Measurements from ENCODE around the gene DAPK1. TPM values are rescaled to one million over a fixed set of nuclear protein-coding genes. Genes with fewer than 3 reads are reported as not detected.

DAPK1 gene
- total RNA-seq, 2 experiments from 2014 or later: 1.6 to 1.9 TPM

DNA sequence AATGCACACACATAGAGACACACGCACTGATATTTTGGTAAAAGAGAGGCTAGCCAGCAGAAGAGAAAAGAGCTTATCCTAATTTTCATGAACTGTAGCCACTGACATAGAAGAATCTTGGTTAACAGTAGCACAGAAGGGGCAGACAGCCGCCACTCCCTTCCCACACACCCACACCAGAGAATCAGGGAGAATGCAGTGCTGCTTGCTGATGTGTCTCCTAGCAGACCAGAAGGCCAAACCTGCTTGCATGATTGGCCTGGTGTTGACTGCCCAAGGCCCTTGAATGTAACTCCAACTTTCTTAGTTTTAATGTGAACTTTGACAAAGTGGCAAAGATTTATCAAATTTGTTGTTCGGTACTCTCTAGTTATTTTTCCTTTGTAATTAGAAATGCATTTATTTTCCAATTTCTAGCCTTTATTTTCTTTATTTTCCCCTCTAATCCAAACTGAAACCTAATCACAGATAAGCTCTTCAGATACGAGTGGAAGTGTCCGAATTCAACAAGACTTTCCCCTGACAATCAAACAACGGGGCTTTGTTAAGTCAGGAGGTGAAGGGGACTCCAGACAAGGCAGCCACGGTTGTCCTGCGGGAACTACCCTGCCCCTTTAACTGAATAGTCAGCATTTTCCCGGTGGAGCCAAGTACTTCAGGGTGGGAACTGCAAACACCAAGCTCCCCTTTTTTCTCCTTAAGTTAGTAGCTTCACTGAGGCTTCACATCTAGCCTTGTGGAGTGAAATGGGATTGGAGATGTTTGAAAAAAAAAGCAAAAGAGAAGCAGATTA is 146.3 kb downstream of the DAPK1 start:
- no peaks in the 10 kb centered on the region for H3K4me1 Mint-ChIP-seq
- H3K9me3 Mint-ChIP-seq: no peaks in the 10 kb centered on the region
- no peaks in the 10 kb centered on the region for H3K27me3 Mint-ChIP-seq
- no peaks in the 10 kb centered on the region for H3K36me3 Mint-ChIP-seq
- H3K4me3 Mint-ChIP-seq: no peak overlapping the region
- DNase-seq: no peak
- H3K27ac Mint-ChIP-seq: no peak overlapping the region

DNA sequence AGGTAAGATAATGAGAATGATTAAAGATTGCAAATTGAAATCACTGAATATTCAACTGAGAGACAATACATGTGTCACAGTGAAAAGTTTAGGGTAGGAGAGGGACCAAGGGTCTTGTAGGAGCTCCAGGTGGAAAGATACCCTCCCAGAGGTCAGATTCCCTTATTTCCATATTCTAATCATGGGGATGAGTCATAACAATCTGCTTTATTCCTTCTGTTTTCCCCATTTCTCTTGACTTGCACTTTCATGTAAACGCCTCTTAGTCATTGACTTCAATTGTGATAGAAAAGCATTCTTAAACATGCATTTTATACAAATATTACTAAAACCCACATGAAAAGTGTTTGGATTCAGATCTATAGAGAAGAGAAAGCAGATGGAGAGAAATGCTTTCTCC is 147.0 kb downstream of the DAPK1 start:
- H3K4me1 Mint-ChIP-seq: no peaks in the 10 kb centered on the region
- no peaks in the 10 kb centered on the region for H3K36me3 Mint-ChIP-seq
- no peaks in the 10 kb centered on the region for H3K9me3 Mint-ChIP-seq
- DNase-seq: no peak
- no peaks in the 10 kb centered on the region for H3K27me3 Mint-ChIP-seq
- H3K27ac Mint-ChIP-seq: no peak overlapping the region
- H3K4me3 Mint-ChIP-seq: no peak overlapping the region

DNA sequence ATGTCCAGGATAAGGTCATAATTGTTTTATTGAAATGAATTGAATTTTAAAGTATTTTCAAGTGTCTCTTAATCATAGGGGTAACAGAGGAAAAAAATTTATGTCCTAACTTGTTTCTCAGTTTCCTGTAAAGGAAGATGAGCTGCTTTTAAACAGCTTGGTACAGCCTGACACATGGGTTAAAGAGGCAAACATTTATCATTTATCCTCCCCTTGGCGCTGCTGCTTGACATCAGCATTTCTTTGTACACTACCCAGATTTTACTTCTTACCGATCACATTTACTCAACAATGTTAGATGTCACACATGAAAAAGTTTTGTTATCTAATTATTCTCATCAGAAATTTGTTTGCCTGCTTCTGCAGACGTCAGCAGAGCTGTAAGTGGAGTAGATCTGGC is 148.9 kb downstream of the DAPK1 start:
- H3K27me3 Mint-ChIP-seq: no peaks in the 10 kb centered on the region
- no peaks in the 10 kb centered on the region for H3K36me3 Mint-ChIP-seq
- H3K4me3 Mint-ChIP-seq: no peak overlapping the region
- H3K27ac Mint-ChIP-seq: no peak overlapping the region
- no peak for DNase-seq
- no peaks in the 10 kb centered on the region for H3K9me3 Mint-ChIP-seq
- H3K4me1 Mint-ChIP-seq: no peaks in the 10 kb centered on the region

DNA sequence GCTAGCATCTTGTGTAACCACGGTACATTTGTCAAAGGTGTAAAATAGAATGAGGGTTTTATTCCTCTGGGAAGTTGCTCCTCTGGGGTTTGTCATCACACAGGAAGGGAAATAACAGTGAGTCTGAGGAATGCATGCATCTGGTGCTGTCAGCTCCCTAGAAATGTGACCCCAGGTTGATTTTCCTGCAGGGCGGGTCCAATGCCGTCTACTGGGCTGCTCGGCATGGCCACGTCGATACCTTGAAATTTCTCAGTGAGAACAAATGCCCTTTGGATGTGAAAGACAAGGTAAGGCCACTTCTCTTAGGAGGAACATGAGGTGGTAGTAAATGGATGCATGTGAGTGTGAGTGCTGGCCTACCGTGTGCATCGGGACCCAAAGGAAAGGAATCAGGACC is 149.4 kb downstream of the DAPK1 start:
- DNase-seq: no peak
- Mint-ChIP-seq H3K27ac (no peak overlapping the region), H3K27me3 (no peaks in the 10 kb centered on the region), H3K9me3 (no peaks in the 10 kb centered on the region), H3K4me1 (no peaks in the 10 kb centered on the region), H3K4me3 (no peak overlapping the region), H3K36me3 (no peaks in the 10 kb centered on the region)

DNA sequence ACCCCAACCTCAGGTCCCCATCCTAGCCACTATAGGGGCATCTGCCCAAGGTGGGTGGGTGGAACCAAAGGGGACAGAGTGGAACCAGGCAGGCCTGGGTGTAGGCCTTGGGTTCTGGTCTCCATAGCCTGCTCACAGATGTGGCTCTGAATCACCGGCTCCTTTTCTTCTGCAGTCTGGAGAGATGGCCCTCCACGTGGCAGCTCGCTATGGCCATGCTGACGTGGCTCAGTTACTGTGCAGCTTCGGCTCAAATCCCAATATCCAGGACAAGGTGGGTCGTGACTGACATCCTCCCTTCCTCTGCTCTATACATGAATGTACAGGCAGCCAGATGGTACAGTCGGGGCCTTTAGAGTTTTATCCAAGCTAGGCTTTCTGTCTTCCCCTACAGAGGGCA is 150.9 kb downstream of the DAPK1 start:
- no peaks in the 10 kb centered on the region for H3K9me3 Mint-ChIP-seq
- H3K4me3 Mint-ChIP-seq: no peak overlapping the region
- H3K27me3 Mint-ChIP-seq: no peaks in the 10 kb centered on the region
- H3K36me3 Mint-ChIP-seq: no peaks in the 10 kb centered on the region
- H3K27ac Mint-ChIP-seq: no peak overlapping the region
- no peaks in the 10 kb centered on the region for H3K4me1 Mint-ChIP-seq
- DNase-seq: no peak

DNA sequence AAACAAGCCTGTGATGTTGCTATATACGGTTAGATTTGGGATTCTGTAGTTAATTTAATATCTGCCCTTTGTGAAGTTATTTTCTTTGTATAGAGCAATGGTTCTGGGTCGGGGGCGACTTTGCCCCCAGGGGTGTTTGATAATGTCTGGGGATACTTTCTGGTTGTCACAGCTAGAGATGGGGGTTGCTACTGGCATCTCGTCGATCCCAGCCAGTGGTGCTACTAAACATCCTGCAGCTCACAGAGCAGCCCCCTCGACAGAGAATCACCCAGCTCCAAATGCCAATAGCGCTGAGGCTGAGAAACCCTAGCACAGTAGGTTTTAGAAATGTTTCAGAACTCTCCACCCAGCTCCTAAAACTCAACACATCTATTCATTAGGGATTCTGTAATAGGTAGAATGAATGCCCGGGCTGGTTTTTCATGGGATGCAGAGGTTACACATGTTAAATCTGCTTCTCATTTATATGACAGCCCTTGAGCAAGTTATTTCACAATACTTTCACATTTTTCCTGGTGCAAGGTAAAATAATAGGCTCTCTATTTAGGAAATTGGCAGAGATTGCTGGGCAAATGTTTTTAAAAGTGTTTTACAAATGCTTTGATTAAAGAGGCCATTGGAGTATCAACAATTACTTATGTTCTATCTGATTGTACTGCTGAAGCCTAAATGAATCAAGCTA is 153.1 kb downstream of the DAPK1 start:
- H3K9me3 Mint-ChIP-seq: no peaks in the 10 kb centered on the region
- H3K4me1 Mint-ChIP-seq: no peaks in the 10 kb centered on the region
- H3K4me3 Mint-ChIP-seq: no peak overlapping the region
- H3K27ac Mint-ChIP-seq: no peak overlapping the region
- DNase-seq: no peak
- no peaks in the 10 kb centered on the region for H3K36me3 Mint-ChIP-seq
- H3K27me3 Mint-ChIP-seq: no peaks in the 10 kb centered on the region

DNA sequence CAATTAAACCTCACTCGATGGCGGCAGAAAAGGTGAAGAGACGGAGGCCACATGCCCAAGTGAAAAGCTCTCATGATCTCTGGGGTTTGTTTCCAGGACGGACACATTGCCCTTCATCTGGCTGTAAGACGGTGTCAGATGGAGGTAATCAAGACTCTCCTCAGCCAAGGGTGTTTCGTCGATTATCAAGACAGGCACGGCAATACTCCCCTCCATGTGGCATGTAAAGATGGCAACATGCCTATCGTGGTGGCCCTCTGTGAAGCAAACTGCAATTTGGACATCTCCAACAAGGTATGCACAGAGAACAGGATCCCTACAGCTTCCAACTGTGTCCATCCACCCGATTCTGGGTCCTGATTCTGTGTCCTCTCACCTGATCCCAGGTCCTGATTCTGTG is 153.8 kb downstream of the DAPK1 start:
- Mint-ChIP-seq H3K9me3 (no peaks in the 10 kb centered on the region), H3K36me3 (no peaks in the 10 kb centered on the region), H3K27me3 (no peaks in the 10 kb centered on the region), H3K27ac (no peak overlapping the region), H3K4me3 (no peak overlapping the region), H3K4me1 (no peaks in the 10 kb centered on the region)
- DNase-seq: no peak

DNA sequence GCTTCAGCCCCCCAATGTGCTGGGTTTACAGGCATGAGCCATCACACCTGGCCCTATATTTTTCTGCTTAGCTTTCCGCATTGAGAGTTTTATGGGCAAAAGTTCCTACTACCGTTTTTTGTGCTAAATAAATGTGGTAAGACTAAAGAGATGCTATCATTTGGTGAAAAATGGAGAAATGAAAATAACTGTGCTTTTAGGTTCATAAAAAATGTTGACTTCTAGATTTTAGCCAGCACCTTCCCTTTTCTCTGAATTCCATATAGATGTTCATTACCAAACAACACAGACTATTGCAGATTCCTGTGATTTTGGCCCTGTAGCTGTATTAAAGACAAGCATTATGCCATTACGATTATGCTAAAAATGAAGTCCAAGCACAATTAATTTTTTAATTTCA is 156.3 kb downstream of the DAPK1 start:
- DNase-seq: no peak
- H3K27me3 Mint-ChIP-seq: no peaks in the 10 kb centered on the region
- no peak overlapping the region for H3K4me3 Mint-ChIP-seq
- H3K9me3 Mint-ChIP-seq: no peaks in the 10 kb centered on the region
- H3K27ac Mint-ChIP-seq: no peak overlapping the region
- no peaks in the 10 kb centered on the region for H3K36me3 Mint-ChIP-seq
- no peaks in the 10 kb centered on the region for H3K4me1 Mint-ChIP-seq

DNA sequence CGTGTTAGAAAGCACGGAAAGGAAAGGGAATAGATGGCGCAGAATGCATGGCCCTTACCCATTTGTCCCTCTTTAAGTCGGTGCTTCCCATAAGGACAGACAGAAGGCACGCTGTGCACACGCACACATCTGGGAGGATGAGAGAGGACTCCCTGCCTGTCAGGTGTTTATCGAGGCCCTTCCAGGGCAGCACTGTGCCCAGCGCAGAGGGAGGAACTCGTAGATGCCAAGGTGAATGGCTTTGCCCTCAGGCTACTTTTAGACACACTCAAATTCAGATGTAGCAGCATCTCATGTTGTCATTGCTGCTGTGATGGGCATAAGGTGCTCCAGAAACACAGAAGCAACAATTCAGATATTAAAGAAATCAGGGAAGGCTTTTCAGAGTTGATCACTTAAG is 158.1 kb downstream of the DAPK1 start:
- Mint-ChIP-seq H3K4me3 (no peak overlapping the region), H3K4me1 (no peaks in the 10 kb centered on the region), H3K9me3 (no peaks in the 10 kb centered on the region), H3K36me3 (no peaks in the 10 kb centered on the region), H3K27ac (no peak overlapping the region), H3K27me3 (no peaks in the 10 kb centered on the region)
- no peak for DNase-seq

DNA sequence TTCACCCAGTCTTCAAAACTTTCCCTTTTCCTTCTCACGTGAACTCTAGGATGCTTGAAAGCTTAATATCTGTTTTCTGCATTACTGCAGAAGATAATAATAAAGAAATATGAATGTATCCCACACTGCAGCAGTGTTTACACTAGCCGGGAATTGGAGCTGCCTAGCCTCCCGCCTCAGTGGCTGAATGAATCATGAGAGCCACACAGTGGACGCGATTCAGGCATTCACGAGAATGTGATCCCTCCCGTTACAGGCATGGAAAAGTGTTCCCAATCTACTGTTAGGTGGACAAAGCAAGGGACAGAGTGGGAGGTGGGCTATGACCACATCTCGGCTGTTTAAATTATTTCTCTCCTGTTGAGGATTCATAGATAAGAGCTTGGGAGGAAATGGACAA is 158.8 kb downstream of the DAPK1 start:
- H3K36me3 Mint-ChIP-seq: no peaks in the 10 kb centered on the region
- no peaks in the 10 kb centered on the region for H3K27me3 Mint-ChIP-seq
- no peak for DNase-seq
- H3K4me3 Mint-ChIP-seq: no peak overlapping the region
- H3K9me3 Mint-ChIP-seq: peaks cover 2% of the 10 kb centered on the region
- no peaks in the 10 kb centered on the region for H3K4me1 Mint-ChIP-seq
- no peak overlapping the region for H3K27ac Mint-ChIP-seq

DNA sequence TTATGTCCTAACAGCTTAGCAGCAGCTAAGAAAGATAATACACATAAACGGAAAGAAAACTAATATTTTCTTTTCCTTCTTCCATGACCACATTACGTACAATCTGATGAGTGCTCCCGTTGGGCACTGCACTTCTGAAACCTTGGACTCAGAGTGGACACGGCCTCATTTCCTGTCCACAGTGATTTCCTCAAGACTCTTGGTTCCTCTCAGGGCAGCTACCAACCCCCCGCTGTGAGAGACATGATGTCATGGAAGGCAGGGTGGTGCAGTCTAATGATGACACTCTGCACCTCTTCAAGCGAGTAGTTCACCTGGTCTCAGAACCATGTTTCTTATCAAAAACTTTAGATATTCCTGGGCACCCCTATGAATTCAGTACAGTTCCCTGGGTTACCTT is 159.5 kb downstream of the DAPK1 start:
- Mint-ChIP-seq H3K27ac (no peak overlapping the region), H3K4me3 (no peak overlapping the region), H3K4me1 (no peaks in the 10 kb centered on the region), H3K9me3 (peaks cover 3% of the 10 kb centered on the region), H3K36me3 (no peaks in the 10 kb centered on the region), H3K27me3 (no peaks in the 10 kb centered on the region)
- DNase-seq: no peak

DNA sequence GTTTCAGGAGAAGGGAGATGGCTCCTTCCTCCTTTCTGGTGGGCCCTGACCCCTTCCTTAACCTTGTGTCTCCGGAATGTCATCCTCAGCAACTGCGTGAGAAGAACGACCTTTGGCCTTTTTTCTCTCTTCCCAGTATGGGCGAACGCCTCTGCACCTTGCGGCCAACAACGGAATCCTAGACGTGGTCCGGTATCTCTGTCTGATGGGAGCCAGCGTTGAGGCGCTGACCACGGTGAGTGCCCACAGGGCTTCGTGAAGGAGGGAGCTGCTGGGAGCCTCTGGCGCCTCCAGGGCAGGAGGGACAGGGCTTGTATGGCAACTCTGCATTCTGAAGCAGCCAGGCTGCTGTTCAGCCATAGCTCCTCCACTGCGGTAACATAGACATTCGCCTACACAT is 160.2 kb downstream of the DAPK1 start:
- Mint-ChIP-seq H3K36me3 (no peaks in the 10 kb centered on the region), H3K27me3 (no peaks in the 10 kb centered on the region), H3K27ac (no peak overlapping the region), H3K9me3 (peaks cover 3% of the 10 kb centered on the region), H3K4me1 (no peaks in the 10 kb centered on the region), H3K4me3 (no peak overlapping the region)
- no peak for DNase-seq

DNA sequence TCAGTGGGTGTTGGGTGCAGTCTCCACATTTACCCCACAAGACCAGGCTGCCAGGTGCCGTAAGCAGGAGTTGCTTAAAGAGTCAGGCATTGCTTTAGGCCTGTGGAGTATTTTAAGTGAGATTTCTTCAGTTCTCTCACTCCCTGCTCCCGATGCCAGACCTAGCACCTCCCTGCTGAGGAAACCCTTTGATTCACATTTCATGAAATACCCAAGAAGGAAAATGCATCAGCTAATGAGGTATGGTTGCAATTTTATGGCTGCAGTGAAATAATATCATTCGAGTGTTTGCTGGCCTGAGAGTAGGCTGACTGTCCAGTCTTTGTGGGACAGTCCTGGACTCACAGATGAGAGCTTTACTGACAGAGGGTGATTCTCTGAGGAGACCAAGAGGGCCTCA is 160.8 kb downstream of the DAPK1 start:
- H3K4me1 Mint-ChIP-seq: no peaks in the 10 kb centered on the region
- no peak for DNase-seq
- no peak overlapping the region for H3K27ac Mint-ChIP-seq
- H3K4me3 Mint-ChIP-seq: no peak overlapping the region
- no peaks in the 10 kb centered on the region for H3K27me3 Mint-ChIP-seq
- no peaks in the 10 kb centered on the region for H3K36me3 Mint-ChIP-seq
- peaks cover 3% of the 10 kb centered on the region for H3K9me3 Mint-ChIP-seq

DNA sequence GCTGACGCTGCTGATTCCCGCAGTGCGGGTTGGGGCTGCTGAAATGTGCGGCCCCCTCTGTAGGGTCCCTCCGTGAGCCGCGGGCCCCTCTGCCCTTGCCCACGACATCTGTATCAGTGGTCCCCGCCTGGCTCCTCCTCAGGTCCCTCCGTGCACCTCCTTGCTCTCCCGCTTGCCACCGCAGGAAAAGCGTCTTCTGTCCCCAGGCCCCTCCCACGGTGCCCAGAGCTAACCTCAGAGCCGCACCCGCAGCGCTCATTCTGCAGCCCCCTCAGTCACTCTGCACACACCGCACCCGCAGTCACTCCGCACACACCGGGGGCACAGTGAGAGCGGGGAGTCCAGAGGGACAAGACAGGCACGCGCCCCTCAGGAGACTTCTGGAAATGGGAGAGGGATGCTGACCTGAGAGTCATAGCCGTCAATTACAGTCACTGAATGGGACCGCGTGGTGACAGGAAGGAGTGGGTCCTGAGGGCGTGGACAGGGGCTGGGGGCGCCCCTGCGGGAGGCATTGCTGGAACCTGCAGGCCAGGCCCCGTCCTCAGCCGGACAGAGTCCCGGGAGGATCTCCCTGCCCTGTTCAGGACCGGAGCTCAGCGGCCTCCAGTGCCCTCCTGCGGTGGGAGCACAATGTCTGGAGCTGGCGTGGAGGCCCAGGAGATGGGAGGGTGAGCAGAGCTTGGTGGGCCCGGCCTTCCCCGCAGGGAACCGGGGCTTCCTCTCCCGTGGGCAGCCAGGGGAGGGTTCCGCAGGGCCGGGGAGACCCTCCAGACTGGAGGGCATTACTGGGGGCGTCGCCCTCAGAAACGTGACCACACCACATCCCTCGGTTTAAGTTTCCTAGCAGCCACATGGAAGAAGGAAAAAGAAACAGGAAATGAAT is 162.1 kb downstream of the DAPK1 start:
- H3K9me3 Mint-ChIP-seq: peaks cover 3% of the 10 kb centered on the region
- no peak overlapping the region for H3K27ac Mint-ChIP-seq

DNA sequence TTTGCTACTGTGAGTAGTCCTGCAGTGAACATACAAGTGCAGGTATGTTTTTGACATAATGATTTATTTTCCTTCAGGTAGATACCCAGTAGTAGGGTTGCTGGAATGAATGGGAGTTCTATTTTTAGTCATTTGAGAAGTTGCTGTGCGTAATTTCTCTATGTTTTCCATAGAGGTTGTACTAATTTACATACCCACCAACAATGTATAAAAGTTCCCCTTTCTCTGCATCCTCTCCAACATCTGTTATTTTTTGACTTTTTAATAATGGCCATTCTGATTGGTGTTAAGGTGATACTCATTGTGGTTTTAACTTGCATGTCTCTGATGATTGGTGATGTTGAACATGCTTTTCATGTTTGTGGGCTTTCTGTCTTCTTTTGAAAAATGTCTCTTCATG is 163.6 kb downstream of the DAPK1 start:
- DNase-seq: no peak
- Mint-ChIP-seq H3K27me3 (peaks cover 6% of the 10 kb centered on the region), H3K9me3 (peaks cover 3% of the 10 kb centered on the region), H3K4me3 (no peak overlapping the region), H3K27ac (no peak overlapping the region), H3K36me3 (no peaks in the 10 kb centered on the region), H3K4me1 (no peaks in the 10 kb centered on the region)

More for the DNA sequence above, 162.1 kb downstream of the DAPK1 start:
- H3K27me3 Mint-ChIP-seq: peaks cover 5% of the 10 kb centered on the region
- no peaks in the 10 kb centered on the region for H3K4me1 Mint-ChIP-seq
- DNase-seq: no peak
- no peaks in the 10 kb centered on the region for H3K36me3 Mint-ChIP-seq
- H3K4me3 Mint-ChIP-seq: no peak overlapping the region
